Activated naive CD4-positive, alpha-beta T cell treated with Interleukin-2 at 50 U/mL for 16 hours (primary cell): ENCODE results near the gene ZNF277.

Experiments used
- DNase-seq: peaks from one replicate; pipeline ENCODE4 v3.0.0-alpha.2; 2020

ZNF277 gene, protein sequence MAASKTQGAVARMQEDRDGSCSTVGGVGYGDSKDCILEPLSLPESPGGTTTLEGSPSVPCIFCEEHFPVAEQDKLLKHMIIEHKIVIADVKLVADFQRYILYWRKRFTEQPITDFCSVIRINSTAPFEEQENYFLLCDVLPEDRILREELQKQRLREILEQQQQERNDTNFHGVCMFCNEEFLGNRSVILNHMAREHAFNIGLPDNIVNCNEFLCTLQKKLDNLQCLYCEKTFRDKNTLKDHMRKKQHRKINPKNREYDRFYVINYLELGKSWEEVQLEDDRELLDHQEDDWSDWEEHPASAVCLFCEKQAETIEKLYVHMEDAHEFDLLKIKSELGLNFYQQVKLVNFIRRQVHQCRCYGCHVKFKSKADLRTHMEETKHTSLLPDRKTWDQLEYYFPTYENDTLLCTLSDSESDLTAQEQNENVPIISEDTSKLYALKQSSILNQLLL

DNA sequence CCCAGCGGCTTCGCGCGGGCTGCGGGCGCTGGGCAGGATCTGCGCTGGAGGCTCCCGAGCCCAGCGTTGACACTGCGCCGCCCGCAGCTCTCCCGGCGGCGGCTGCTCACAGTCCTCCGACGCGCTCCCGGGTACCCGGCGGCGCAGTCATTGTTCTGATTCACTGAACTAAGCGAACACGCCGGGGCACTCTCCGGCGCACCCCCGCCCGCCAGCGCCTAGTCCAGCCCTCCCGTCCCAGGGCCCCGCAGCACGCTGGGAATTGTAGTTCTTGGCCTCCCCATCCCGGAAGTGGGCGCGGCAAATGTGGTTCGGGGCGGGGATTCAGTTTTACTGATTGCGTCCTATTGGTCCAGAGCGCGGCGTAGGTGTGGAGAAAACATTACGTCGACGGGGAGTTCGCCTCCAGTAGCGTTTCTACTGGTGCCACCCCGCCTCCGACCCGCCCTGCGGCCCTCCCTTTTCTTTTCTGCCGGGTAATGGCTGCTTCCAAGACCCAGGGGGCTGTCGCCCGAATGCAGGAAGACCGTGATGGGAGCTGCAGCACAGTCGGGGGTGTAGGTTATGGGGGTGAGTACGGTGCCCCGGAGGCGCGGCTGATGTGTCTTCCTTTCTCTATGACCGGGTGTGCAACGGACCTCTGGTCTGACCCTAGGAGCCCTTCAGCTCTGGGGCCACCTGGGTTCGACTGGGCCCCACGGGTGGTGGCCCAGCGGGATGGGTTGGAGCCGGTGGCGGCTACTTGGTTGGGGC is at the start of gene ZNF277, which contains the start of gene DOCK4:
ZNF277 (plus strand) TSS at position 458 of the 753 bp plus-strand sequence; CDS start at position 480, 22 bp downstream.
DOCK4 (minus strand) TSS at position 162 of the 753 bp plus-strand sequence. CDS start 261 bp downstream, outside the sequence.
- DNase-seq = peak; percentile 100

DNA sequence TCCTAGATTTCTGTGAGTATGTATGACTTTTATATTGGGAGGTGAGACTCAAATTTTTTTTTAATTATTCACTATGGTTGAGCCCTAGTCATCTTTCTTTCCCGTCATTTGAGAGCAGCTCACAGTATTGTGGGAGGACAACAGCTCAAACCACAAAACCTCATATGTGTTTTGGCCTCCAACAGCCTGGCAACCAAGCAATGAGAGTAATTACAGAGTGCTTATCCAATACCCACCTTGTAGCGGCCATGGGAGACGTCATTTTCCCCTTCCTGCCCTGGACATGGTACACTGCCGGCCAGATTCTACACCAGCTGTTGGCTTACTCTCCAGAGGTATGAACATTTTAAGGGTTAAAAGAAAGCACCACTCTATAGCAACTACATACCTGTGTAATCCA is 49.4 kb upstream of the ZNF277 start:
- no peak for DNase-seq

DNA sequence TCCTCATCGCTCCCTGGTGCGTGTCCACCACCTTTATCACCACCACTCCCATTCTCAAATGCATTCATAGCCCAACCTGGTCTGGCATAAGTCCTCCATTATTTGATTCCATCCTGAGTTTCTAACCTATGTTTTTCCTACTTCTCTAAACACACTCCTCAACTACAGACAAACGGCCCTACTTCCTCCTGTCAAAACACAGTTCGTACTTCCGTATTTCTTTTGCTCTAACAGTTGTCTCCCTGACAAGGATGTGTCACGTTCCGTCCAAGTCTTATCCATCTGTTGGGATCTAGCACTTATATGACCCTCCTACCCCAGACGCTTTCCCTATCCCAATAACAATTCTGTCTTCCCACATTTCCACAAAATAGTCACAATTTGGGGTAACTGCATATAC is 47.1 kb upstream of the ZNF277 start:
- no peak for DNase-seq

DNA sequence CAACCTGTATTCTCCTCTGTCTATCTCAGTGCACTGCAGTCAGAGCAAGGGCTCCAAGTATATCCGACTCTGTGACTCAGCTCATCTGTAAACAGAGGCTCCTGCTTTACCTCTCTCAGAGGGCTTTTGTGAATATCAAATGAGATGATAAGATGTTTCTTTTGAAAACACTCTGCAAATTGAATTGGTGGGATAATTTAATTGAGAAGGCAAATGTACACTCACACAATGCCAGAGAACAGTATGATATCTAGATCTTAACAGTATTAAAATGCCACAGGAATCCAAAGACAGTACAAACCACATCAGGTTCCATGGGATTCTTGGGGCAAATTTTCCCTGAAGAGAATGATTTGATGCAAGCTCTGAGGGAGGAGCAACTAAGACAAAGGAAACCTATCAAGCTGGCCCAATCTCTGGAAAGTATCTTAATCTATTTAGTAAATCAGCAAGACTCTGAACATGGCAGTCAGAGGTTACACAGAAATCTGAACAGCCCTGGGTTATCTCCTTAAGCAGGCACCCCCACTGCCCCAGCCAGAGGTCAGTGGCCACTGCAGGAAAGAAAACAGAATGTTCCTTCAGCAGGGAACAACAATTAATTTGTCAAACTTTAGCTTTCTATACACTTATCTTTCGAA is 46.2 kb upstream of the ZNF277 start:
- DNase-seq = no peak

DNA sequence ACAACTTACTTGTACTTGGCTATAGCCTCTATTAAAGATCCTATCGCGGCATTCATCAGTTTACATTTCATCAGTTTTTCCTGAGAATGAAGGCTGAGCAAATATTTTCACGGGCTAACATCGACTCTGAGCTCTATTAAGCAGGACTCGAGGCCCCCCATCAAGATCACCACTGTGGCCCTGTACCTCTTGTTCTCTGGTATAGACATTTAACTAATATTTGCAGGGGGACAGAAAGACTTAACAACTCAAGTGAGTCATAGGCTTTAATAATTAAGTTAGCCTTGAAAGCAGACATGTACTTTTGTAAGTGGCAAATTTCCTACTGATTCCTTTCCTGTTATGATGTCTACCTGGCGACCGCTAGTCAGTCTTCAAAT is 45.7 kb upstream of the ZNF277 start:
- DNase-seq = no peak

DNA sequence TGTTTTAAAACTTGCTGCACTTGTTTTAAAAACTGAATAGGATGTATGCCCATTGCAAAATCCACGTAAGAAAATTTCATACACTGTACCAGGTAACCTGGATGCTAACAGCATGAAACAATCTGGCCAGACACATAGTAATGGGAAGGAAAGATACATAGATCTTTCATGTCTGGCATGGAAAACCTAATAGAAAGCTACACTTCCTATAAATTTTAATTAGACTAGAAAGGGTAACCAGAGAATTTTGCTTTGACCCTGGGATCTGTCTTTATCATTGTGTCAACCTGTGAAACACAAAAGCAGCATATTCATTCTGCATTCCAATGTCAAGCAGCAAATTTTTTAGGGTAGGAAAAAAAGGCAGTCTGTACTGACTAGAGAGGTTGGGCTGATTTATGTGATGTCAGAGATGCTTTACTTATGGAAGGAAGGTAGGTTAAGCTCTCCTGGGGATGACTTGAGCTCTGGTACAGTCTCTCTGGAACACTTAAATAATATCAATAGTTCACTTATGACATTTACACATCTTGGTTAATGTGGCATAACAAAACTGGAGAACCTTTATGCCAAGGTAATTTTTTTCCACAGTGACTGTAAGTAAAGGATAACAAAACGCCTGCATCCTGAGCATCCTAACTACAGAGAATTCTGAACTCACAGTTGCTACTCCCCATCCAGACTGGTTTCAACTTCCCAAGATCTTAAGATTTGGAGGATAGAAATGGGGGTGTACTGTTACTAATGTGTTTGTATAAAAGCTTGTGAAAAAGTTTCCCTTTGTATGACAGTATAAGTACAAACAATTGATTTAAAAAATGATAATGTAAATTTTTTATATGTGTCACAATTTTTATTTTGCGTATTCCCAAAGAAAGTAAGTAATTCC is 45.0 kb upstream of the ZNF277 start:
- no peak for DNase-seq

DNA sequence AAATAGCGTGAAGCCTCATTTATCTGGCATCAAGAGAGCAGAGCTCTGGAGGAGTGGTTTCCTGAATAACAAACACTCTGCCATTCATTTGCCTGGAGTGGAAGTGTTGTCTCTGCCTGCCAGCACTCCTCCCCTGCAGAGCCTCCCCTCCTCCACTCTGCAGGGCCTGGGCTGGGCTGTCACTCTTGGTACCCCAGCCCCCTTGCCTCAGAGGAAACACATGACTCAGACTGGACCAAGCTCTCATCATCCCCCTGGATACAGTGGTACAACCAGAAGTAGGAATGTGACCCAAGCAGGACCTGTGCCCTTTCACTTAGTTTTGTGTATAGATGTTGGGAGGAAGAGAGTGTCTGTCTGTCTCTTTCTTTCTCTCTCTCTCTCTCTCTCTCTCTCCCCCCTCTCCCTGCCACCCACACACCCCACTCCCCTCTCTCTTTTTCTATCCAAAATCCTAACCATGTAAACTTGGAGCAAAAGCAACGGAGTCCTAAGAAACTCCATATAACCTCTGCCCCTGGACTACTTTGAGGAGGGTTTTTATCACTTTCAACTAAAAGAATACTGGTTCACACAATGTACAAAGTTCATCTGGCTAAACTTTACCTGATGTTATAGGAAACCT is 44.2 kb upstream of the ZNF277 start:
- no peak for DNase-seq

DNA sequence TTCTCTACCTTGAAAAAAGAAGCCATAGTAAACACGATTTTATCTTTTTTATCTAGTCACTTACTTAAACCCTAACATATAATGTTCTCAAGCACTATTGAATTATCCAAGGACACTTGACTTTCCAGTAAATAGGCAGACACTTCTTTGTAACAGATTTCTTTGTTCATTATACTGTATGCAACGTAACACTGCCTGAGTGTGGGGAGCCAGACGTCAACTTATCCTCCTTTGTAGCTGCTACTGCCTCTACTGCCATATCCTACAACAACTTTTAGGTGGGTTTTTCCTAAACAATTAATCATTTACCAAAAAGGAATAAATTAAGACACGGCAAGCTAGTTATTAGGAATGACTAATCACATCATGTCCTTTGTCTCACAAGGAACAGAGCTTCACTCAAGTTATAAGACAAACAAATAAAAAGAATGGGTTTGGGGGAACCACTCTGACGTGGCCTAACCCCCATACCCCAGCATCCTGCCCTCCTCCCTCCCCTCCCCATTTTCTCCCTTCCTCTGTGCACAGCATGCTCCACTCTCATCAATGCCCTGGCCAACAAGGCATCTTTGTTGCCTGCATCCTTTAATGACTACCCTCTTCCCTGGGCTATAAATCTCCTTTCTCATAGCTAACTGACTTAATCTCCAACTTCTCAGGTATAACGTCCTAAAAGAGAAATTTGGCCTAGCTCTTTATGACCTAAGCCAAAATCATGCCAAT is 43.5 kb upstream of the ZNF277 start:
- no peak for DNase-seq

DNA sequence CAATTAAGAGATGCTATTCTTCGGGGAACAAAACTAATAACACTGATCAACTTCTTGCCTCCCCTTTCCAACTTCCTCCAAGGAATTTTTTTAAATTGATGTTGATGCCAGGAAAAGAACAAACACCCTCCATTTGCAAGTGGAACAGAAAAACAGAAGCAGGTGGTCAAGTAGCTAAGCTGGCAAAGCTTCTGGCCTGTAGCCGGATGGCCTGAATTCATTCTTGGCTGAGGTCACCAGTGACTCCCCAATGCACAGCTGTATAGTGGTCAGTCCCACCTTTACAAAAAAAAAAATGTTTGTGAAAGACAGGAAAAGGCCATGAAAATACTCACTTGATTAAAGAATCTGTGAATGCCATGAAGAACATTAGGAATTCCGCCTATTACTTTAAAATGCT is 39.3 kb upstream of the ZNF277 start:
- DNase-seq = no peak

DNA sequence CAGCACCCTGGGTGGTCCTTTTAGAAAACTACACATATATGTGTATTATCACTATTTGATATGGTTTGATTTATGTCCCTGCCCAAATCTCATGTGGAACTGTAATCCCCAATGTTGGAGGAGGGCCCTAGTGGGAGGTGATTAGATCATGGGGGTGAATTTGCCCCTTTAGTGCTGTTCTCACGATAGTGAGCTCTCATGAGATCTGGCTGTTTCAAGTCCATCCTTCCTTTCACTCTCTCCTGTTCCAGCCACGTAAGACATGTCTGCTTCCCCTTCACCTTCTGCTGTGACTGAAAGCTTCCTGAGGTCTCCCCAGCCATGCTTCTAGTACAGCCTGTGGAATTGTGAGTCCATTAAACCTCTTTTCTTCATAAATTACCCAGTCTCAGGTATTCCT is 37.6 kb upstream of the ZNF277 start:
- no peak for DNase-seq

DNA sequence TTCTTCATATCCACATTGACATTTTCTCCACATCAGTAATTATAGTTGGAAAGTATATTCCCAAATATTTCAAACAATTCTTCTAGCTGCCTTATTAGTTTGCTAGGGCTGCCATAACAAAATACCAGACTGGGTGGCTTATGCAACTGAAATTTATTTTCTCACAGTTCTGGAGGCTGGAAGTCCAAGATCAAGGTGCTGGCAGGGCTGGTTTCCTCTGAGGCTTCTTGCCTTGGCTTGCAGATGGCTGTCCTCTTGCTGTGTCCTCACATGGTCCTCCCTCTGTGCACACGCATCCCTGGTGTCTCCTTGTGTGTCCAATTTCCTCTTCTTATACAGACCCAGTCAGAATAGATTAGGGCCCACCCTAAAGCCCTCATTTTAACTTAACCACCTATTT is 34.8 kb upstream of the ZNF277 start:
- DNase-seq = no peak

DNA sequence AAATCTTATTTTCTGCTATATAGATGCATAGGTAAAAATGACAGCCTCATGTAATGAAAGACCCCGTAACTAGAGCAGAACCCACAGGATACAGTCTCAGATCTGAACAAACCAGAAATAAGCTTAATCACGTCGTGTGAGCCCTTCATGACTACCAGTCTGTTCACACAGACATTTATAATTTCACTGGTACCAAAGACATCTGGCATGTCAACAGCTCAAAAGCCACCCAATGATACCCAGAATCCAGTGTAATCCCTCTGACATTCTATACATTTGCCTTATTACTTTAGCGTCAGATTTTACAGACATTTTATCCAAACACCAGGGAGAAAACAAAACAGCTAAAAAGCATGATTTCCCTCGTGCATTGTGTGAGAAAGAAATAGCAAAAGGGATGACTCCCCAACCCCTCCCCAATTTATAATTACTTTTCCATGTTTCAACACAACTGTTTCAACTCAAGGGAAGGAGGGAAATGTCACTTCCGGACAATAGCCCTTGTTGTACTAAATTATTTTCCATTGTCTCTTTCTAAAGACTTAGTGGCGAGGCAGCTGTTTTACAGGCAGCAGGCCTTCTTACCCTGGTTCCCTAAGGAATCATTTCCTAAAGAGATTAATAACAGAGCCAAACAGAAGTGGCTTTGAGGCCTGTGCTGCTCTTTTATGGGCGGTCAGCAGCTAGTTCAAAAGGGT is 33.5 kb upstream of the ZNF277 start:
- no peak for DNase-seq

DNA sequence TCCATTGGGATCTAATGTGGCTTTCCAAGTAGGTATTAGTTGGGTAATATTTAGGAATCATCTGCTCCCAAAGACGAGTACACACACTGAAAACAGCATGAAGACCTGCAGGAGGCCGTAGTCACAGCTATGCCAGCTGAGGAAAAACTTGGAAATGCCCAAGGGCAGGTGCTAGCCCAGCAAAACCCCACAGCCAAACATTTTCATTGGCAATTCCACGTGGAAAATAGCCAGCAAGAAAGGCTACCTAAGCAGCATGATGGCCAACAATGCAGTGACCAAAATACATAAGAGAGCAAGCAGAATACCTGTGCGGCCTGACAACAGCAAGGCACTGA is 33.0 kb upstream of the ZNF277 start:
- no peak for DNase-seq

DNA sequence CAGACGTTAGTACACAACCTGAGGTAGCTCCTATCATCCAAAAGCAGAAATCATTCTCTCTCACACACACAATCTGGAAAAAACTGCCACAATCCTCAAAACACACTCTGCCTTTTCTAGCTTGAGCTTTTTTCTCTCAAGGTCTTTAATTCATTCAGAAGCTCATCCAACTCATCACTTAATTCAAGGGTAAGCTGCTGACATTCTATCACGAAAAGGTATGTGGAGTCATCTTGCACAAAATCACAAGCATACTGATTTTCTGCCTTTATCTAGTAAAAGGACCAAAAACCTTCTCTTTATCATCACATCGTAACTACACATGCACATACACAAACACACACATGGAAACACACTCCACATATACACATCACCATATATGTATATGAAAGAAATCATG is 32.3 kb upstream of the ZNF277 start:
- DNase-seq = no peak

DNA sequence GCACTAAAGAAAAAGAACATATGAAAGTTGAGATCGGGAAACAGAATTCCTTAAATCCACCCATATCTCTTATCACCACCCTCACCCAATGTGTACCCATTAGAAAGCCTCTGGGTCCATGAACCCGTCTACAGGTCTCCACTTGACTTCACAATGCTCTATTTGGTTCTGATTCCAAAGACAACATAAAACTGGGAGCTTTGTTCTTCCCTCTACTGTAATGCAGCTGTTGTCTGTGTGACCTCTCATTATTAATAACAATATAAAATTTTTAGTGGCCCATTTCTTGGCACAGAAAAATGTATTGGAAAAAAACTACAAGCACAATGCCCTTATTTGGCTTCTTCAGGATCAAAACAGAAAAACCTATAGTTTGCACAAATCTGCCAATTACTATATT is 30.3 kb upstream of the ZNF277 start:
- DNase-seq = no peak

DNA sequence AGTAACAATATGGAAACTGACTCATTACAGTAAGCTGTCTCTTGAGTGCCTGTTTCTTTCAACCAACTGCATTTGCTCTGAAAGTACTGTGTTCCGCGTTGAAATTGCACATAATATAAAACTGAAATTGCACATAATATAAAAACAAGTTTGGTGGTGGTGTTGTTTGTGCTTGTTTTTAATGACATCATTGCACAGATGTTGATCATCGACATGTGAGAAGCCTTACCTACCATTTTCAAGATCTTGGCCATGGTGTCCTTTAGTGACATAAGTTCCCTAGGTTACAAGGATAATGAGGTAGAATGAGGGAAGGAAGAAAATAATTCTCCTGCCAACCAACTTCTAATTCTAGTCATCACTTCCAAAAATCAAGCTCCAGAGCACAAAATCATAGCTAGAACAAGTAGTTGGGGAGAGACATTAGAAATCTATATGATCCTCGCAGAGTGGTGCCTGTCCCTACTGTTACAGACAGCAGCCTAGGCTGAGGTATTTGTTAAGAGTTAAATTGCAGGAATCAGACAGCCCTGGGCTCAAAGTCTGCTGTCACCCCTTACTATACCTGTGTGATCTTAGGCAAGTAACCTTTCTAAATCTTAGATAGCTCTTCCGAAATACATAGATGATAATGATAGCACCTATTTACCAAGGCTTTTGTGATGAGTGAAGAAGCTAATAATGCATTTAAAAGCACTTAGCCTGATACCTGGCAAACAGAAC is 29.6 kb upstream of the ZNF277 start:
- DNase-seq = no peak

DNA sequence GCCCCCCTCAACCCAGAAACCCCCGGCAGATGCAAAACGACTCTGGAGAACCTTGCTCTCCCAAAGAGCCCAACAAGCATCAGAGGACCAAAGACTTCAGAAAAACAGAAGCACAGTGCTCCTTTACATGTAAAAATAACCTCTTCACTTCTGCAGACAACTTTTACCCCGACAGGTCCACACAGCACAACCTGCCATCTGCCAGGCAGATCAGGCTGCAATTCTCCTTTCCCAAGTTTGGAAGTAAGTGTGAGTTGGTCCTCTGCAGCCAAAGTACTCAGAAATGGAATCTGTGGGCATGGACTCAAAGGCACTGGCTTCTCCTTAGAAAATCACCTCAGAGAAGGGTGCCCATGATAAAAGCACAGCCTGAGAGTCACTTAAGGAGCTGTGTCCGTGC is 26.3 kb upstream of the ZNF277 start:
- DNase-seq = no peak

DNA sequence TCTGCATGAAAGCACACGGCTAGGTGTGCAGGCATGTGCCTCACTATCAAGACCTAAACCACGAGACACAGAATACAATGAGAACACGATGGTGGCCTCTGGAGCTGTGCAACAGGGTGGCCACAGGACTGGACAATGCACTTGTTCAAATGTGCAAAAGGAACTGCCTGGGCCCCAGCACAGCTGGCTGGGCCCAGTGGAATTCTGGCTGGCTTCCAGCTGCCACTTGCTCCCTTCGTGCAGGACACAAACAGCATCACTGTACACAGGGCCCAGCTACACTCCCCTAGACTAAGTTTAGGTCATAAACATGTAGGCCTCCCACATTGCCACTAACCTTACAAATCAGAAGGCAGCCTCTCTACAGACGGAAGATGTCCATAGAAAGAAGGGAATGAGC is 23.7 kb upstream of the ZNF277 start:
- no peak for DNase-seq

DNA sequence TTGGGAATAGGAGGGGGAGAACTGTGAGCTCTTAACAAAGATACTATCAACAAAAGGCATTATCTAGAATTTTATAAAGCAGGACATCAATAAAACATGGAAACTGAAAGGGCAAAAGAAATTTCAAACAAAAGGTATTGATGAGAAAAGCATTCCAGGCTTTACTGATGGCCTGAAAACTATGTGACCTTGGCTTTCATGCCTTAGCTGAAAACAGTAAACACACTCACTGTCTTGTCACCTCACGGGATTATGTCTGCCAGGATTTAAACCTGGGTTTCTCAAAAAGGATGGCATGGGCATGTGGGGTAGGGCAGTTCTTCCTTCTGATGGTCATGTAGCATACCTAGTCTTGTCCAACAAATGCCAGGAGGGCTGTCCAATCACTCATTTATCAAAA is 23.2 kb upstream of the ZNF277 start:
- DNase-seq = no peak

DNA sequence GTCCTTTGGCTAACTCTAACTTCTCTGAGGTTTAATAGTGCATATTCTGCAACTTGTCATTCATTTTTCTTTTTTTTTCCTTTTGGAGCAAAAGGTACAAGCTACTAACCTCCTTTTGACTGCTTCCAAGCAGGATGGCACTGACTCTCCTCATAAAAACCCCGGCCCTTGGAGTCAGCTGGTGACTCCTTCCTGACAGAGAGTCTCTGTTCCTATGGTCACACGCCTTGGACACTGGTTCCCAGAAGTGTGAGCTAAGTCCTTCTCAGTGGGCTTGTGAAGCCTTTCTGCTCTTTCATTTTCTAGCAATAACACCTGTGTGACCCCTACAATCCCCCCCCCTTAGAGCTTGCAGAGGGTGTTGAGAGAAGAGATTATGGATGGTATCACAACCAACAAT is 22.0 kb upstream of the ZNF277 start:
- no peak for DNase-seq
